OCI-LY1 (cell line): ENCODE results near the gene FAF1.

ENCODE experiments used
- H2AFZ ChIP-seq: fragments of 200-600 bp; sonication (generic), shearing (Covaris generic); 2 replicates; pipeline ENCODE4 v1.6.0; 2014; ENCODE audit warnings: antibody characterized with exemption, mild to moderate bottlenecking, low read length
- H3F3A ChIP-seq: fragments of 200-600 bp; sonication (generic), shearing (Covaris generic); 2 replicates; pipeline ENCODE4 v1.6.0; 2014; ENCODE audit warnings: mild to moderate bottlenecking, antibody characterized with exemption, low read length, moderate library complexity; ENCODE audit not compliant: insufficient read depth
- H3K27ac ChIP-seq: fragments of 200-600 bp; sonication (generic); 2 replicates; pipeline ENCODE4 v1.5.1; 2014; ENCODE audit warnings: low read length, mixed run types, mild to moderate bottlenecking, low read depth; ENCODE audit not compliant: poor library complexity, severe bottlenecking
- H3K27me3 ChIP-seq: fragments of 200-600 bp; sonication (generic); 2 replicates; pipeline ENCODE4 v1.6.0; 2014; ENCODE audit warnings: antibody characterized with exemption, mild to moderate bottlenecking, low read length, moderate library complexity; ENCODE audit not compliant: insufficient read depth
- H3K36me3 ChIP-seq: fragments of 200-600 bp; sonication (generic); 2 replicates; pipeline ENCODE4 v1.6.1; 2014; ENCODE audit warnings: mild to moderate bottlenecking, antibody characterized with exemption, low read length, moderate library complexity, mixed read lengths; ENCODE audit not compliant: insufficient read depth
- H3K4me1 ChIP-seq: fragments of 200-600 bp; sonication (generic); 2 replicates; pipeline ENCODE4 v1.5.1; 2014; ENCODE audit warnings: mild to moderate bottlenecking, low read length, moderate library complexity; ENCODE audit not compliant: insufficient read depth, severe bottlenecking
- H3K4me2 ChIP-seq: fragments of 200-600 bp; sonication (generic), shearing (Covaris generic); 2 replicates; pipeline ENCODE4 v1.6.1; 2014; ENCODE audit warnings: low read length
- H3K4me3 ChIP-seq: fragments of 200-600 bp; sonication (generic); 2 replicates; pipeline ENCODE4 v1.5.1; 2014; ENCODE audit warnings: low read length, low read depth, mild to moderate bottlenecking, mixed read lengths; ENCODE audit not compliant: poor library complexity, severe bottlenecking
- H3K79me2 ChIP-seq: fragments of 200-600 bp; shearing (Covaris generic); 2 replicates; pipeline ENCODE4 v1.6.1; 2016; ENCODE audit warnings: mixed run types, low read length, mixed read lengths; ENCODE audit not compliant: insufficient read depth
- H3K9ac ChIP-seq: fragments of 200-600 bp; sonication (generic), shearing (Covaris generic); 2 replicates; pipeline ENCODE4 v1.6.1; 2014; ENCODE audit warnings: mild to moderate bottlenecking, low read length, mixed read lengths
- H3K9me2 ChIP-seq: fragments of 200-600 bp; sonication (generic), shearing (Covaris generic); 2 replicates; pipeline ENCODE4 v1.6.1; 2014; ENCODE audit warnings: low read depth, mild to moderate bottlenecking, low read length, mixed read lengths
- H3K9me3 ChIP-seq: fragments of 200-600 bp; shearing (Covaris generic); 2 replicates; pipeline ENCODE4 v1.6.1; 2014; ENCODE audit warnings: low read length, mixed read lengths
- H4K20me1 ChIP-seq: fragments of 200-600 bp; sonication (generic), shearing (Covaris generic); 2 replicates; pipeline ENCODE4 v1.6.0; 2016; ENCODE audit warnings: mild to moderate bottlenecking, low read length; ENCODE audit not compliant: insufficient read depth
- CTCF ChIP-seq: fragments of 200-600 bp; sonication (generic), shearing (Covaris generic); IDR thresholded peaks from 2 replicates; pipeline ENCODE4 v1.5.1; 2017; ENCODE audit warnings: mild to moderate bottlenecking, antibody characterized with exemption, low read length, moderate library complexity, mixed read lengths
- EZH2 ChIP-seq: fragments of 200-600 bp; sonication (generic), shearing (Covaris generic); IDR thresholded peaks from 2 replicates; pipeline ENCODE4 v1.8.0; 2017; ENCODE audit warnings: borderline replicate concordance, mixed run types, mild to moderate bottlenecking, antibody characterized with exemption, low read length, moderate library complexity, mixed read lengths

Gene FAF1

GRCh38 chr1:50505427-50505826, 454.6 kb downstream of the FAF1 start:
- peaks cover 25% of the 10 kb centered on the region for H3K36me3 ChIP-seq

GRCh38 chr1:50503515-50503914, 456.6 kb downstream of the FAF1 start:
- Histone ChIP-seq H3K27ac (no peak overlapping the region), H4K20me1 (no peaks in the 10 kb centered on the region), H3K4me2 (no peak overlapping the region), H3K36me3 (peaks cover 26% of the 10 kb centered on the region), H3F3A (no peaks in the 10 kb centered on the region), H3K4me1 (no peaks in the 10 kb centered on the region), H3K9me2 (no peaks in the 10 kb centered on the region), H3K9me3 (no peaks in the 10 kb centered on the region), H3K79me2 (no peaks in the 10 kb centered on the region), H2AFZ (no peak overlapping the region), H3K9ac (no peak overlapping the region), H3K27me3 (no peaks in the 10 kb centered on the region), H3K4me3 (no peak overlapping the region)
- no peak for TF ChIP-seq EZH2
- no peak for TF ChIP-seq CTCF

More at GRCh38 chr1:50505427-50505826, 454.6 kb downstream of the FAF1 start:
- H4K20me1 ChIP-seq, result no peaks in the 10 kb centered on the region
- no peak overlapping the region for H3K4me3 ChIP-seq
- H3K9me2 ChIP-seq, result no peaks in the 10 kb centered on the region
- TF ChIP-seq CTCF (no peak), EZH2 (no peak)
- no peak overlapping the region for H3K4me2 ChIP-seq
- H3K27me3 ChIP-seq, result no peaks in the 10 kb centered on the region
- H2AFZ ChIP-seq, result no peak overlapping the region
- no peaks in the 10 kb centered on the region for H3K79me2 ChIP-seq
- no peak overlapping the region for H3K27ac ChIP-seq
- H3K9me3 ChIP-seq, result no peaks in the 10 kb centered on the region
- no peaks in the 10 kb centered on the region for H3K4me1 ChIP-seq
- no peak overlapping the region for H3K9ac ChIP-seq
- H3F3A ChIP-seq, result no peaks in the 10 kb centered on the region

- peaks cover 37% of the 10 kb centered on the region for H3K36me3 ChIP-seq
- H3K4me3 ChIP-seq, result no peak overlapping the region
- H3F3A ChIP-seq, result no peaks in the 10 kb centered on the region
- no peaks in the 10 kb centered on the region for H4K20me1 ChIP-seq
- H3K79me2 ChIP-seq, result no peaks in the 10 kb centered on the region
- no peaks in the 10 kb centered on the region for H3K4me1 ChIP-seq
- H3K9me2 ChIP-seq, result no peaks in the 10 kb centered on the region
- H3K9ac ChIP-seq, result no peak overlapping the region
- TF ChIP-seq EZH2 (no peak), CTCF (no peak)
- H3K4me2 ChIP-seq, result no peak overlapping the region
- H2AFZ ChIP-seq, result no peak overlapping the region
- no peaks in the 10 kb centered on the region; the same call in 1 of the 2 replicates for H3K9me3 ChIP-seq
- no peaks in the 10 kb centered on the region for H3K27me3 ChIP-seq
- H3K27ac ChIP-seq, result no peak overlapping the region
Measured at GRCh38 chr1:50502147-50502546, 457.9 kb downstream of the FAF1 start.
